Cardiac muscle cell (in vitro differentiated cells and primary cell): Measurements from ENCODE around the gene OBSL1. TPM values are rescaled to one million over a fixed set of nuclear protein-coding genes. Genes with fewer than 3 reads are reported as not detected.

Experiments
- DNase-seq, 2 donors: peaks; one replicate each; pipeline versions ENCODE4 v3.0.0 to v3.0.0-alpha.2; 2010 to 2017; ENCODE audit warnings: low read depth in 1 of 2, low spot score in 1 of 2
- H3K27ac ChIP-seq: fragments of 200-600 bp; sonication (generic); 2 replicates; pipeline ENCODE4 v1.5.1; 2016
- H3K27me3 ChIP-seq: fragments of 200-600 bp; sonication (generic); 2 replicates; pipeline ENCODE4 v1.6.0; 2016; ENCODE audit warnings: control low read depth
- H3K36me3 ChIP-seq: fragments of 200-600 bp; sonication (generic); 2 replicates; pipeline ENCODE4 v1.5.1; 2016; ENCODE audit warnings: control low read depth
- H3K4me1 ChIP-seq: fragments of 200-600 bp; sonication (generic); 2 replicates; pipeline ENCODE4 v1.8.1; 2017; ENCODE audit warnings: low read depth, mild to moderate bottlenecking, mixed run types
- H3K4me3 ChIP-seq: fragments of 200-600 bp; sonication (generic); 2 replicates; pipeline ENCODE4 v1.5.1; 2016; ENCODE audit warnings: mild to moderate bottlenecking
- H3K9me3 ChIP-seq: fragments of 200-600 bp; sonication (generic); 2 replicates; pipeline ENCODE4 v1.5.1; 2017; ENCODE audit warnings: low read depth, mild to moderate bottlenecking, control low read depth
- polyA plus RNA-seq: library from polyadenylated mRNA; unstranded; fragments of >200 nt; fragmentation: Nextera tagmentation; extraction: Ambion mirVana; gene quantifications from 2 replicates; pipeline ENCODE4 v1.2.1, GENCODE V29; 2016
- total RNA-seq: library from RNA; depleted of rRNA; stranded (reverse); fragments of >200 nt; gene quantifications from 2 replicates; pipeline ENCODE4 v1.2.3, GENCODE V29; 2016
- TF ChIP-seq, protein P1 (sequence below): IDR thresholded peaks from 2 replicates; pipeline ENCODE4 v1.5.1; 2012; ENCODE audit warnings: low read depth, mild to moderate bottlenecking, low read length

The OBSL1 gene
- total and polyA plus RNA-seq, 2 experiments from 2014 or later = 276 to 746 TPM

DNA sequence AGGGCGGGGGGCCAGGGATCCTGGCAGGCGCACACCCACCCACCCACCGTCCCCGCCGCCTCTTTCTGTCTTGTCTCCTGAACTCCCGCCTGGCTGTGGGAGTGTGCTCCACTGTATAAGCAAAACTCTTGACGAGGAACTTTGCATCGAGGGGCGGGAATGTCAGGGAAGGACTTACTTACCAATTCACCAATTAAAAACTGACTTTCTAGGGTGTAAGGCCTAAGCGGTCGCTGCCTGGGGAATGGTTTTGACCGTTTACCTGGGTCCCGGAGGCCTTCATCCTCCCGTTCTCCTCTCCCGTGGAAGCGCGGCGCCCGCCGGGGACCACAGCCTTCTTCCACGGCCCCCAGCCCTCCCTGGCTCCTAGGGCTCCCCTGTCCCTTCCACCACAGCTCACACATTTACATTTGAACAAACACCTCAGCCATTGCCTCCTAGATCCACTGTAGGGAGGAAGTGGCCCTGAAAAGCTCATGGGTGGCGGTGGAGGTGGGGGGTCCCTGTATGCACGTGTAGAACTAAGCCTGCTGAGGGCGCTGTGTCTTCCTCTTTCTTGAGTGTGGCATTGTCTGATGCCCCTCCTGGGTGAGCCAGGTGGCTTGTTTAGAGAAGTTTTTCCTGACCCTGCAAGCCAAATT lies 48.2 kb downstream of the OBSL1 start:
- H3K9me3 ChIP-seq = no peaks in the 10 kb centered on the region
- peak; percentile 42 to 51 for DNase-seq
- H3K4me3 ChIP-seq = peak overlapping the region; percentile 11
- no peaks in the 10 kb centered on the region for H3K27me3 ChIP-seq
- peak overlapping the region; percentile 81 for H3K27ac ChIP-seq
- TF ChIP-seq, protein P1, sequence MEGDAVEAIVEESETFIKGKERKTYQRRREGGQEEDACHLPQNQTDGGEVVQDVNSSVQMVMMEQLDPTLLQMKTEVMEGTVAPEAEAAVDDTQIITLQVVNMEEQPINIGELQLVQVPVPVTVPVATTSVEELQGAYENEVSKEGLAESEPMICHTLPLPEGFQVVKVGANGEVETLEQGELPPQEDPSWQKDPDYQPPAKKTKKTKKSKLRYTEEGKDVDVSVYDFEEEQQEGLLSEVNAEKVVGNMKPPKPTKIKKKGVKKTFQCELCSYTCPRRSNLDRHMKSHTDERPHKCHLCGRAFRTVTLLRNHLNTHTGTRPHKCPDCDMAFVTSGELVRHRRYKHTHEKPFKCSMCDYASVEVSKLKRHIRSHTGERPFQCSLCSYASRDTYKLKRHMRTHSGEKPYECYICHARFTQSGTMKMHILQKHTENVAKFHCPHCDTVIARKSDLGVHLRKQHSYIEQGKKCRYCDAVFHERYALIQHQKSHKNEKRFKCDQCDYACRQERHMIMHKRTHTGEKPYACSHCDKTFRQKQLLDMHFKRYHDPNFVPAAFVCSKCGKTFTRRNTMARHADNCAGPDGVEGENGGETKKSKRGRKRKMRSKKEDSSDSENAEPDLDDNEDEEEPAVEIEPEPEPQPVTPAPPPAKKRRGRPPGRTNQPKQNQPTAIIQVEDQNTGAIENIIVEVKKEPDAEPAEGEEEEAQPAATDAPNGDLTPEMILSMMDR = no peak
- no peaks in the 10 kb centered on the region for H3K36me3 ChIP-seq
- peaks cover 83% of the 10 kb centered on the region for H3K4me1 ChIP-seq

DNA sequence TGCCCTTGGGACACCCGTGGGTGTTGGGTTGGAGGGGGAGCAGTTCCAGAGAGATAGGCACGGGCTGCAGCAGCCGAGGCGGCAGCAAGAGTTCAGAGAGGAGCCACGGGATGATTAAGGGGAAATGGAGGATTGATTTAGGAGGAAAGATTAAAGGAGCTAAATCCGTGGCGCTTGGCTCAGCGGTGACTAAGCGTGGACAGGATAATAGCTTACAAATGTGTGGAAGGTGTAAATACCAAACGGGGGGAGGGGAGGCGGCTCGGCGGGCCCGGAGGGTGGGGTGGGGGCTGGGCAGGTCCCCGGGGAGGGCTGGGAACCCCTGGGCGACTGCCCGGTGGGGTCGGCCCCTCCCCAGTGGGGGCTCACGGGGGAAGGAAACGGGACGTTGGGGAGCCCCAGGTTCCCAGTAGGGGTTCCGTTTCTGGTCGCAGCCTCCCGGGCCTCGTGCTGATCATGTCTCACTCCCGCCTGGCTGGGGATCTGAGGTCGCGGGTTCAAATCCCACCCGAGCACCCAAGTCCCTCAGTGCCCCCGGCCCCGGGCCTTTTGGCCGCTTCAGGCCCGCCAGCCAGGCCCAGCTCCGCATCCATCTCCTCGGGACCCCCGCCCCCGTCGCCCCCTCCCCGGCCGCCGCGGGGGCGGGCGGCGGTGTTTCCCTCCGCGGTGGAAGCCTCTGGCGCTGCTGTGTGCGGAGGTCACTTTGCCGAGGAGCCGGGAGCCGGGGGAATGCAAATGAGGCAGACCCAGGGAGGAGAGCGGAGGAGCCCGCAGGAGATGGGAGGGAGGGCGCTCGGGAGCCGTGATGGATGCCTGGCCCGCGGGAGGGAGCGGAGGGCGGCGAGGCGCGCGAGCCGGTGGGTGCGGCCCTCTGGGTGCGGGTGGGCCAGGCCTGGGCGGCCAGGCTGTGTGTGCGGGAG lies 49.0 kb downstream of the OBSL1 start:
- peaks cover 83% of the 10 kb centered on the region for H3K4me1 ChIP-seq
- H3K27ac ChIP-seq = peak overlapping the region; percentile 81
- H3K27me3 ChIP-seq = no peaks in the 10 kb centered on the region
- DNase-seq = peak; percentile 61 to 88
- no peaks in the 10 kb centered on the region for H3K36me3 ChIP-seq
- H3K9me3 ChIP-seq = no peaks in the 10 kb centered on the region
- peak overlapping the region; percentile 11 for H3K4me3 ChIP-seq
- TF ChIP-seq, protein P1 = no peak

DNA sequence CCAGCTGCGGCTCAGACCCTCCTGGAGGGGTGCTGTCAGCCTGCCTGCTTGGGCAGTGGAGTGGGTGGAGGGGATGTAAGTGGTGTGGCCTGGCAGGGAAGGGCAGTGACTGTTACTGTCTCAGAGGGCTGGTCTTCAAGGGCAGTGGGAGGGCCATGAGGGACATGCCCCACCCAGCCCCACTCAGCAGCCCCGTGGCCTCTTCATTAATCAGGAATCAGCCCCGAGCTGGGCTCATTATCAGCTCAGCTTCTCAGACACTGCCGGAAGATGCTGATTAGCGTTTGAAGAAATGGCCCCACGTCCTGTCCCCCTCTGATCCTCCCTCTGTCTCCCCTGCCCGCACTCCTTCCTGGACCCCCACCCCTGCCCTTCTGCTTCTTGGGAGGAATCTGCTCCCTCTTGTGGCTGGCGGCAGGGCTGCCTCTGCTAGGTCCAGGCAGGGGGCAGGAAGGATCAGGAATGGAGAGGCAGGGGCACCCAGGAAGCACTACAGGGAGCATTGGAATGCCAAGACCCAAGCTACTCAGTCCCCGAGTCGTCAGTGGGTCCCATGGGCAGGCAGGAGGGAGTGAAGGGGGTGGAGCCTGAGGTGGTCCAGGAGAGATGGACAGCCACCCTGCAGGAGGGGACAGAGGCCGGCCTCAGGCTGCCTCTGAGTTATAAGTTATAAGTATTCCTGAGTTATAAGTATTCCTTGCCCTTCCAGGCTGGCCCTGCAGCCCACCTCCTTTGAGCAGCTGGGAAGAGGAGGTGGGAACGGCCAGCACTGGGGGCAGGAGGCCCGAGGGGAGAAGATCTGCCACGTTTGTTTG lies 50.1 kb downstream of the OBSL1 start:
- Histone ChIP-seq H3K9me3 (no peaks in the 10 kb centered on the region), H3K4me3 (no peak overlapping the region), H3K4me1 (peaks cover 75% of the 10 kb centered on the region), H3K36me3 (no peaks in the 10 kb centered on the region), H3K27me3 (no peaks in the 10 kb centered on the region), H3K27ac (peak overlapping the region; percentile 81)
- DNase-seq = peak; percentile 52 to 85
- TF ChIP-seq, protein P1 = peak; percentile 85

DNA sequence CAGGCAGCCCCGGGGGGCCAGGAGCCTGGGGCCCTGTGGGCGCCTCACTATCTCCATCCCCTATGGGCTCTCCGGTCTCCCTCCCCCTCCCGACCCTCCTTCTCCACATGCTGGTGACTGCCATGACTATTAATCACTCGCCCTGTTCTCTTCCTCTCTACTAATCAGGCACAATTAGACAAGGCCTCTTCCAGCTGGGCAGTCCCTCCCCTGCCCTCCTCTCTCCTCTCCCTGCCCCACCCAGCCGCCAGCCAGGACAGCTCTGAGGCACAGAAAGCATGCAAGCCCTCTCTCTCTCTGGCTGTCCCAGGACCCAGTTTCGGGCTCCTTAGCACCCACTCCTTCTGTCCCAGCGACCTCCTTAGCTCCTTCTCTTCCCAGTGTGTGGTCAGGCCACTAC lies 51.3 kb downstream of the OBSL1 start:
- TF ChIP-seq, protein P1 = no peak
- Histone ChIP-seq H3K4me3 (no peak overlapping the region), H3K36me3 (no peaks in the 10 kb centered on the region), H3K4me1 (peaks cover 63% of the 10 kb centered on the region), H3K9me3 (no peaks in the 10 kb centered on the region), H3K27ac (peak overlapping the region; percentile 81), H3K27me3 (no peaks in the 10 kb centered on the region)
- no peak for DNase-seq

DNA sequence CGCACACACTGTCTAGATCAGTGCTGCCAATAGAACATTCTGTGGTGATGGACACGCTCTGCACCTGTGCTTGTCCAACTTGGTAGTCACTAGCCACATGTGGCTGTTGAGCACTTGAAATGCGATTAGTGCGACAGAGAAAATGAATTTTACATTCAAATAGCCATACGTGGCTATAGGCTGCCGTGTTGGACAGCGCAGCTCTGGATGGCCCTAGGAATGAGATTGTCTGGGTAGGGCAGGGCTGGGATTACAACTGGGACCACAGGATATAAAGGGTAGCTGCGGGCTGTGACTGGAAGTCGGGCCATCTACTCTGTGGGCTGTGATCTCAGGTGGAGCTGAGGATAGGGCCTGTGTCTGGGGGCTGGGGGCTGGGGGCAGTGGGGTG lies 51.8 kb downstream of the OBSL1 start:
- TF ChIP-seq, protein P1 = no peak
- DNase-seq = no peak
- H3K4me3 ChIP-seq = no peak overlapping the region
- H3K27ac ChIP-seq = no peak overlapping the region
- H3K36me3 ChIP-seq = no peaks in the 10 kb centered on the region
- H3K4me1 ChIP-seq = peaks cover 63% of the 10 kb centered on the region
- H3K9me3 ChIP-seq = no peaks in the 10 kb centered on the region
- H3K27me3 ChIP-seq = no peaks in the 10 kb centered on the region
